Limb (tissue), 2 donors: Measurements from ENCODE around the gene MTAP.
A peak's percentile ranks its signal among the peaks of the same experiment; 100 is the strongest.

Experiments used
- DNase-seq, 2 donors: peaks; one replicate each; pipeline ENCODE4 v3.0.0-alpha.2; 2016; ENCODE audit errors: extremely low spot score in 2 of 2

The MTAP gene

GRCh38 chr9:21804791-21805190, 2.4 kb downstream of the MTAP start:
- DNase-seq = no peak

DNA sequence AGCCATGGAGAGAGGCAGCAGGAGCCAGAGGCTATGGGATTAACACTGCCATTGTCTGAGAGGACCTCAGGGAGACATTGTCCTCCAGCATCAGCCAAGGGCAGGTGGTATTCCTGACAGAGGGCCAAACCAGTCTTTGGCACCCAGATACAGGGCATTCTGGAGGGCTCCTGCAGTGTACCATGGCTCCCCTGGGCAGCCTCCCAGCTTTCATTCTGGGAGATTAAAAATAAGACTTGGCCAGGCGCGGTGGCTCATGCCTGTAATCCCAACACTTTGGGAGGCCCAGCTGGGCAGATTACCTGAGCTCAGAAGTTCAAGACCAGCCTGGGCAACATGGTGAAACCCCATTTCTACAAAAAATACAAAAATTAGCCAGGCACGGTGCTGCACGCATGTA, 4.2 kb downstream of the MTAP start:
- no peak for DNase-seq

DNA sequence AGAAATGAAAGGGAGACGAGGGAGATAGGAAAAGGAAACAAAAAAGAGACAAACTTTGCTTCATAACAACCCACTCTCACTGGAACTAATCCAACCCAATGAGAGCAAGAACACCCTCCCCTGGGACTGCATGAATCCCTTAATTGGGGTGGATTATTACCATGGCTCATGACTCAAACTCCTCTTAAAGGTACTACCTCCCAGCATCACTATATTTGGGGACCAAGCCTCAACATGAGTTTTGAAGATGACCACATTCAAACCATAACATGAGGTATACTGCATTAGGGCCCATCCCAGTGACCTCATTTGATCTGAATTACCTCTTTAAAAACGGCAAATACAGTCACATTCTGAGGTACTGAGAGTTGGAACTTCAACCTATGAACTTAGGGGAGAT, 8.0 kb downstream of the MTAP start:
- no peak for DNase-seq

DNA sequence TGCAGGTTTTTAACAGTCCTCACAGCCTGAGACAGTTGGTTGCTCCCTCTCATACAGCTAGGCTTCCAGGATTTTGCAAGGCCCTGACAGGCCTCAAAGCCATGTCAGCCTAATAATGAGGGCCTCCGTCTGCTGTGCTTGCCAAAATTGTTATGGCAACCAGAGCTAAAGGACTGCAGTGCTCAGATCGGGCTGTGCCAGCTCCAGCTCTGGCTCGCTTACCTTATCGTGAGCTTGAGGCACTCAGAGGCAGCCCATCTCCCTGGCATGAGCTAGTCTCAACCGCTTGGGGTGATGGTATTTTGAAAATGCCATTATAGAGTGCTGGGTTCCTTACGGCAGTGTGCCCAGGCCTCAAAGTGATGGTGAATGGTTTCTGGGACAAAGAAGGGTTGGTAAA, 8.4 kb downstream of the MTAP start:
- no peak for DNase-seq

DNA sequence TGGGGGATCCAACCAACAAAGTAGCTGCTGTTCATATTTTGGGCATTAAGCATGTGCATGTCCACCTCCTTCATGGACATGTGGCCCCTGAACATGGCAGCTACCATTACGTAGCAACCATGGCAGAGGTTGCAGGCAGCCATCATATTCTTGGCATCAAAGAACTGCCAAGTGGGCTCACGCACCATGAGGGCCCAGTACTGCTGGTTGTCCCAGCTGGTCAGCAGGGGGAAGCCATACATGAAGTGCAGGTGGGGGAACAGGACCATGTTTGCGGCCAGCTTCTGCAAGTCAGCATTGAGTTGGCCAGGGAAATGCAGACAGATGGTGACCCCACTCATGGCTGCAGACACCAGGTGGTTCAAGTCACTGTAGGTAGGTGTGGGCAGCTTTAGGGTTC, 9.5 kb downstream of the MTAP start:
- no peak for DNase-seq

GRCh38 chr9:21812415-21812814, 10.0 kb downstream of the MTAP start:
- no peak for DNase-seq

- peak; percentile 21 to 62 for DNase-seq
These were observed 10.6 kb downstream of the MTAP start for GRCh38 chr9:21812946-21813568.

- peak; percentile 46 to 72 for DNase-seq
These were observed 11.4 kb downstream of the MTAP start for GRCh38 chr9:21813575-21814473.

GRCh38 chr9:21815643-21816042, 13.2 kb downstream of the MTAP start:
- no peak for DNase-seq

DNA sequence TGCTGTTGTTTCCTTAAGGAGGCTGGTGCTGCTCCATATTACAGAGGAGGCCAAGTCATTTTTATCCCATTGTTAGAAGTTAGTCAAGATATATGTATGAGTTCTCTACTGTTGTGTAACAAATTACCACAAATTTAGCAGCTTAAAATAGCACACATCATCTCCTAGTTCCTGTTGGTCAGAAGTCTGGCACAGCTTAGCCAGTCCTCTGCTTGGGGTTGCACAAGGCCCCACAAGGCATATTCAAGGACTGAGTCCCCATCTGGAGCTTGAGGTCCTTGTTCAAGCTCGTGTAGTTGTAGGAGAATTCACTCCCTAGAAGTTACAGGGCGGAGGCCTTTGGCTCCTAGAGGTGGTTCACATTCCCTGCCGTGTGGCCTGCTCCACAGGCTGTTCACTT, 14.7 kb downstream of the MTAP start:
- no peak for DNase-seq

DNA sequence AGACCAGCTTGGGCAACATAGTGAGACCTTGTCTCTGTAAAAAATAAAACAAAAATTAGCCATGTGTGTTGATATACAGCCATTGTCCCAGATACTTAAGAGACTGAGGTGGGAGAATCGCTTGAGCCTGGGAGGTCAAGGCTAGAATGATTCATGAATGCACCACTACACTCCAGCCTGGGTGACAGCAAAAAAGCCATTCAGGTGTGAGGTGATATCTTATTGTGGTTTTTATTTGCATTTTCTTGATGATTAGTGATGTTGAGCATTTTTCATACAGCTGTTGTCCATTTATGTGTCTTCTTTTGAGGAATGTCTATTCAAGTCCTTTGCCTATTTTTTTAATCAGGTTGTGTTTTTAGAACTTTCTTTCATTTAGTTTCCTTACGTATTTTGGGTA, 23.2 kb downstream of the MTAP start:
- no peak for DNase-seq

DNA sequence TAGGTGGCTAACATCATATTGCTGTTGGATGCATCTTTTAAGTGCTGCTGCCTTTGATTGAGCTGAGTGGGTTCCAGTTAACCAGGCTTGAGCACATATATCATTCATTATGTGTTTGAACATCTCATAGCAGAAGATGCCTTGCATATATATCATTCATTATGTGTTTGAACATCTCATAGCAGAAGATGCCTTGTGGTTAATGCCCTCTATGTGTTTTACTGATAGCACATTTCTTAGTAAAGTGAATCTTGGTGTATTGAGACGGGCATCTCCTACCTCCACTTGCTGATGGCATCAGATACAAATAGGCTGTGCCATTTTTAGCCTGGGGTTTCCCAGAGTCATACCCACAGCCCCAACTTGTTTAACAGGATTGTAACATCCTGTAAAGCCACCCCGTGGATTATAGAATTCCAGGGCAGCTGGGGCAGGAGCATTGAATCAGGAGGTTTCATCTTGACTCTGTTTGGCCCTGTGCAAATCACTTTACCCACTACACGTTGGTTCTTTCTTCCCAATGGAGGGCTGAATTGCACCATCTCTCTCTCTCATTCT, 26.5 kb downstream of the MTAP start:
- DNase-seq = no peak

GRCh38 chr9:21830589-21830988, 28.2 kb downstream of the MTAP start:
- DNase-seq = no peak

GRCh38 chr9:21831841-21832509, 29.5 kb downstream of the MTAP start:
- DNase-seq = no peak

- no peak for DNase-seq
These were observed 30.8 kb downstream of the MTAP start for GRCh38 chr9:21833090-21833801.

DNA sequence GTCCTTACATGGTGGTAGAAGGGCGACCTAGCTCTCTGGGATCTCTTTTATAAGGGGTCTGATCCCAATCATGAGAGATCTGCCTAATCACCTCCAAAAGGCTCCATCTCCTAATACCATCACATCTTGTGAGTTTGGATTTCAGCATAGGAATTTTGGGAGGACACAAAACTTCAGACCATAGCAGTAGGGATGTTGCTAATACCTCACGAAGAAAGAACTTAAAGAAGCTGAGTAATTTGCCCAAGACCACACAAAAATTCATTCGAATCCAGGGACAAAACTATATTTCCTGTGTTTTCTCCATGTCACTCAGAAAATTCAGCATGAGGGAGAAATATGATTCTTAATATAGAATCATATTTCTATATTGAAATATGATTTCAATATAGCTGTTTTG, 32.7 kb downstream of the MTAP start:
- DNase-seq = no peak

DNA sequence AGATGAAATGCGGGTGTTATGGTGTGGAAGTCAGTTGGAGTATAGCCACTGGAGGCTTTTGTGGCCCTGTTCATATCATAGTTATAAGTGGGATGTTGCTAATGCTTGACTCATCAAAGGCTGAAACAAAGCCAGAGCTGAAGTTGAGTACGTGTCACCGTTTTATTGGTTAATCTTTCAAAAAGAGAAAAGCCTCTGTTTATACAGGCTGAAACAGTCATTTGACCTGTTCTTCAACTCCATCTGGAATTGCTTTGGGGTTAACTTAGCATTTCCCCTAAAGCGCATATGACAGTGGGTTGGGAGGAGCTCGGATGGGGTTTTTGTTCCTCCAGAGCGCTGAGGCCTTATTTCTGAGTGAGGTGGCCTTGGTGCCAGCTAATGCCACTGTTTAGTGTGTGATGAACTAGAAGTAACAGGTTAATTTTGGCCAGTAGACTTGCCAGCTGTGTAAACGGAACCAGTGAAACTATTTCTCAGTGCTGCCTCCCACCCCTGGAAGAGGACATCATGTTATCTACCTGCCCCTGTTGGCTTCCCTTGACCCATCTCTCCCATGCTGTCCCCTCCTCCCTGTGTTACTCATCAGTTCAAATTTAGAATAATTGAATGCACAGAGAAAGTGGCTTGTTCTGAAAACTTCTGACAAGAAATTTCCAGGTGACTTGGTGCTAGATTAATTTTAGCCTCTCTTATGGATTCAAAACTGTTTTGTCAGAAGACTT, 34.2 kb downstream of the MTAP start:
- no peak for DNase-seq

- no peak for DNase-seq
These were observed 35.1 kb downstream of the MTAP start for GRCh38 chr9:21837501-21837900.

DNA sequence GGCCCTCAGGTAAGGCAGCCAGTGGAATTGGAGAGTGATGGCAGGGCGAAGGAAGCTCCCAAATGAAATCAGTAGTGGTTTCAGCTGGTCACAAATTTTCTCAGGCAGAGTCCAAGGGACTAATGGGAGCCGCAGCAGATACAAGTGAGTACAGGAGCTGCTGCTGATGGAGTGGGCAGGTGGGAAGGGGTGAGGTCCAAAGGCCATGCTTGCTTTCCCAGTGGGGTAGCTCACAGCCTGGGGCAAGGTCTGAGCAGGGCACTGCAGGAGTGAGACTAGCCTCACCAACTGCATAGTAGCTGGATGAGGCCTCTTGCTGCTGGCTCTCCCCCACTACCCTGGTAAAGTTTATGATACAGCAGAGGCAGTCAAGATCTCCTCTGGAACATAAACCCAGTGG, 38.2 kb downstream of the MTAP start:
- no peak for DNase-seq

- no peak for DNase-seq
These were observed 38.7 kb downstream of the MTAP start for GRCh38 chr9:21841133-21841532.

DNA sequence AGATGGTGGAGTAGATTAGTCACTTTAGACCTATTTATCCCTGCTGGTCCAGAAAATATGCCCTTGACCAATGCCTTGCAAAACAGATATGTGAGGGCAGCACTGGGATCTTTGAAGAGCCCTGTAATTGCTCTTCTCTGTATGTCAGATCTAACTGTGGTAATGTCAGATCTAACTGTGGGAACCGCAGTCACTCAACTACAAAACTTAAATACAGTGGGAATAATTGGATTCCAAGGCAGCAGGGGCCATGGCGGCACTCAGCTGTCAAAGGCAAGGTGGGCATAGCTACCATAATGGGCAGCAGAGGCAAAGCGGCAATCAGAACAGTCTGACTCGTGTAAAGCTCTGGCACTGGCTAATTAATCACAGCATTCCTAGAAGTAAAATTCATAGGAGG, 46.2 kb downstream of the MTAP start:
- DNase-seq = no peak
